MCF 10A (cell line): Measurements from ENCODE around the gene AIM2. TPM values are rescaled to one million over a fixed set of nuclear protein-coding genes. Genes with fewer than 3 reads are reported as not detected.

Source experiments
- BruUV-seq: library from RNA; stranded (reverse); fragments of 400-500 nt; replicated peaks from 2 replicates; lab custom pipeline; 2021; lab: Mats Ljungman, UMichigan
- CTCF ChIA-PET: fragments of 300-600 bp; sonication (Branson Sonifier 250); formaldehyde crosslinking; extraction: SDS; loops from one replicate; lab custom pipeline; 2021; ENCODE audit warnings: antibody characterized with exemption, inconsistent platforms; lab: Yijun Ruan, JAX
- POLR2A ChIA-PET: fragments of 300-600, 350-650 bp; sonication (Branson Sonifier 250); formaldehyde crosslinking; extraction: SDS; loops from one replicate; lab custom pipeline; 2020; ENCODE audit warnings: antibody characterized with exemption, inconsistent platforms; lab: Yijun Ruan, JAX
- DNase-seq: peaks from one replicate; pipeline ENCODE4 v3.0.0-alpha.2; 2018; ENCODE audit not compliant: unreplicated experiment
- H3K27ac Mint-ChIP-seq: one replicate; pipeline ENCODE4 v1.8.0; 2022; ENCODE audit warnings: mild to moderate bottlenecking, low read depth, mixed read lengths; ENCODE audit not compliant: unreplicated experiment
- H3K27me3 Mint-ChIP-seq: one replicate; pipeline ENCODE4 v1.8.0; 2022; ENCODE audit warnings: mixed read lengths; ENCODE audit not compliant: insufficient read depth, unreplicated experiment
- H3K36me3 Mint-ChIP-seq: one replicate; pipeline ENCODE4 v1.8.0; 2022; ENCODE audit warnings: mild to moderate bottlenecking, moderate library complexity, mixed read lengths; ENCODE audit not compliant: insufficient read depth, unreplicated experiment
- H3K4me1 Mint-ChIP-seq: one replicate; pipeline ENCODE4 v1.8.0; 2022; ENCODE audit warnings: mixed read lengths; ENCODE audit not compliant: insufficient read depth, unreplicated experiment
- H3K4me3 Mint-ChIP-seq: one replicate; pipeline ENCODE4 v1.8.0; 2022; ENCODE audit warnings: mild to moderate bottlenecking, moderate library complexity, mixed read lengths; ENCODE audit not compliant: unreplicated experiment
- H3K9me3 Mint-ChIP-seq: one replicate; pipeline ENCODE4 v1.8.0; 2022; ENCODE audit warnings: mixed read lengths; ENCODE audit not compliant: unreplicated experiment
- CTCF ChIP-seq: fragments of 200-600 bp; IDR thresholded peaks from one replicate; pipeline ENCODE4 v1.8.0; 2022; ENCODE audit warnings: antibody characterized with exemption, mild to moderate bottlenecking; ENCODE audit not compliant: unreplicated experiment
- intact Hi-C: fragments of 100-400 bp; cut with micrococcal nuclease; formaldehyde crosslinking; loops from 2 replicates; pipeline ENCODE4 v1.14.1; 2022
- total RNA-seq: library from RNA; stranded (reverse); gene quantifications from 2 replicates; pipeline ENCODE4 v1.2.3, GENCODE V29; 2022

AIM2 gene
- total RNA-seq, 1 experiment from 2014 or later = not detected

- Mint-ChIP-seq H3K36me3 (no peaks in the 10 kb centered on the region), H3K9me3 (no peaks in the 10 kb centered on the region), H3K4me1 (peaks cover 32% of the 10 kb centered on the region), H3K27ac (peak overlapping the region; percentile 82), H3K4me3 (no peak overlapping the region), H3K27me3 (no peaks in the 10 kb centered on the region)
- ChIA-PET CTCF (interaction anchor here (0.6 to 2.7 kb wide), 23 partner anchors 10 to 1974 kb away, joined by 3 to 27 read pairs (median 3); partner anchors contain the start of genes AIM2 and IFI16), POLR2A (interaction anchor here (0.6 to 1.3 kb wide), 8 partner anchors 10 to 795 kb away, joined by 3 to 9 read pairs (median 3); partner anchors contain the start of gene IFI16)
- BruUV-seq = no TSS peak
- intact Hi-C loops = no loop called here
- no peak for TF ChIP-seq CTCF
- no peak for DNase-seq
These were observed 12.1 kb upstream of the AIM2 start for GRCh38 chr1:159088546-159089183.

GRCh38 chr1:159088050-159088449, 11.5 kb upstream of the AIM2 start:
- H3K9me3 Mint-ChIP-seq = no peaks in the 10 kb centered on the region
- no peak for TF ChIP-seq CTCF
- no peaks in the 10 kb centered on the region for H3K36me3 Mint-ChIP-seq
- H3K27ac Mint-ChIP-seq = peak overlapping the region; percentile 82
- CTCF ChIA-PET = interaction anchor here (0.7 to 2.2 kb wide), 13 partner anchors 10 to 941 kb away, joined by 3 to 27 read pairs (median 3); no protein-coding TSS in a partner anchor
- intact Hi-C loops = no loop called here
- POLR2A ChIA-PET = interaction anchor here (0.5 to 1.3 kb wide), 8 partner anchors 10 to 926 kb away, joined by 3 to 9 read pairs (median 3); partner anchors contain the start of gene IFI16
- H3K4me1 Mint-ChIP-seq = peaks cover 32% of the 10 kb centered on the region
- H3K4me3 Mint-ChIP-seq = no peak overlapping the region
- no peaks in the 10 kb centered on the region for H3K27me3 Mint-ChIP-seq
- DNase-seq = peak; percentile 77
- no TSS peak for BruUV-seq

- ChIA-PET CTCF (interaction anchor here (1.5 to 3.5 kb wide), 2 partner anchors 9 to 12 kb away, joined by 10 to 43 read pairs; partner anchors contain the start of gene AIM2), POLR2A (interaction anchor here (1.5 kb wide), 1 partner anchor 29 kb away, joined by 4 read pairs; no protein-coding TSS in a partner anchor)
- no peak overlapping the region for H3K27ac Mint-ChIP-seq
- no peaks in the 10 kb centered on the region for H3K9me3 Mint-ChIP-seq
- TF ChIP-seq CTCF = no peak
- H3K27me3 Mint-ChIP-seq = no peaks in the 10 kb centered on the region
- no TSS peak for BruUV-seq
- intact Hi-C loops = no loop called here
- H3K4me1 Mint-ChIP-seq = peaks cover 12% of the 10 kb centered on the region
- DNase-seq = peak; percentile 35
- no peak overlapping the region for H3K4me3 Mint-ChIP-seq
- H3K36me3 Mint-ChIP-seq = no peaks in the 10 kb centered on the region
These were observed 8.3 kb upstream of the AIM2 start for GRCh38 chr1:159084867-159085266.

- Mint-ChIP-seq H3K36me3 (no peaks in the 10 kb centered on the region), H3K9me3 (no peaks in the 10 kb centered on the region), H3K4me3 (no peak overlapping the region), H3K27ac (no peak overlapping the region), H3K27me3 (no peaks in the 10 kb centered on the region), H3K4me1 (peaks cover 12% of the 10 kb centered on the region)
- BruUV-seq = no TSS peak
- ChIA-PET POLR2A (no interaction called here), CTCF (interaction anchor here (0.5 to 3.5 kb wide), 3 partner anchors 12 to 1050 kb away, joined by 3 to 43 read pairs (median 4); no protein-coding TSS in a partner anchor)
- DNase-seq = no peak
- intact Hi-C loops = no loop called here
- no peak for TF ChIP-seq CTCF
These were observed 7.6 kb upstream of the AIM2 start for GRCh38 chr1:159084152-159084551.
